ENCODE measurements around the gene POLD2. TPM values are rescaled to one million over a fixed set of nuclear protein-coding genes. Genes with fewer than 3 reads are reported as not detected.

Gene POLD2
- total RNA-seq, 3 donors from 2014 or later (not counting 1 experiment from before 2014, with no cell fraction given): 30.1 to 38.3 (median 38.1) TPM

DNA sequence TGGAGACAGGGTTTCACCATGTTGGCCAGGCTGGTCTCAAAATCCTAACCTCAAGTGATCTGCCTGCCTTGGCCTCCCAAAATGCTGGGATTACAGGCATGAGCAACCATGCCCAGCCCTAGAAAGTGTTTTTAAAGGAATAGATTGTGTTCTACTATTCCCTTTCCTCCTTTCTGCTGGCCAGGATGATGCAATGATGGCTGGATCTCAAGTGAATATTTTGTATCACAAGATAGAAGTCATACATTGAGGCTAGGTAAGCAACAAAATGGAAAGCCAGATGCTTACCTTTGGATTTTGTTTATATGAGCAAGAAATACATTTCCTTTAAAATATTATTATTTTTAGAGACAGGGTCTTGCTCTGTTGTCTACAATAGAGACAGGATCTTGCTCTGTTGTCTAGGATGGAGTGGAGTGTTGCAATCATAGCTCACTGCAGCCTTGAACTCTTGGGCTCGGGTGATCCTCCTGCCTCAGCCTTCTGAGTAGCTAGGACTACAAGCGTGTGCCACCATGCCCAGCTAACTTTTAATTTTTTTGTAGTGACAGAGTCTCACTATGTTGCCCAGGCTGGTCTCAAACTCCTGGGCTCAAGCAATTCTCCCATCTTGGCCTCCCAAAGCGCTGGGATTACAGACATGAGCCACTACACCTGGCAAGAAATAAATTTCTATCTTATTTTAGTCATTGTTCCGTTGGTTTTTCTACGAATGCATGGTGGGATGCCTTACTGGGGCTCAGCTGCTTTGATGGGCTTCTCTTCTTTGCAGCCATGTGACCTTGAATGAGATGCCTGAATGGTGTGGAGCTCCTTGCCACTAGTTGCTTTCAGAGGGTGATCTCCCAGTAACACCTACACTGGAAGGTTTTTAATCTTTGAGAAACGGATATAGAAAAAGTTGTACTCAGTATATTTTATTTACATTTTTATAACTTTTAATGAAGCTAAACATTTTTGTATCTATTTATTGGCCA lies 25.0 kb downstream of the POLD2 start:
- H3K27ac Mint-ChIP-seq: no peak overlapping the region
- peaks cover 0 to 10% of the 10 kb centered on the region in 2 donors for H3K27me3 Mint-ChIP-seq (ENCODE audit: low read depth in 2 of 2)
- TF ChIP-seq, protein P1, sequence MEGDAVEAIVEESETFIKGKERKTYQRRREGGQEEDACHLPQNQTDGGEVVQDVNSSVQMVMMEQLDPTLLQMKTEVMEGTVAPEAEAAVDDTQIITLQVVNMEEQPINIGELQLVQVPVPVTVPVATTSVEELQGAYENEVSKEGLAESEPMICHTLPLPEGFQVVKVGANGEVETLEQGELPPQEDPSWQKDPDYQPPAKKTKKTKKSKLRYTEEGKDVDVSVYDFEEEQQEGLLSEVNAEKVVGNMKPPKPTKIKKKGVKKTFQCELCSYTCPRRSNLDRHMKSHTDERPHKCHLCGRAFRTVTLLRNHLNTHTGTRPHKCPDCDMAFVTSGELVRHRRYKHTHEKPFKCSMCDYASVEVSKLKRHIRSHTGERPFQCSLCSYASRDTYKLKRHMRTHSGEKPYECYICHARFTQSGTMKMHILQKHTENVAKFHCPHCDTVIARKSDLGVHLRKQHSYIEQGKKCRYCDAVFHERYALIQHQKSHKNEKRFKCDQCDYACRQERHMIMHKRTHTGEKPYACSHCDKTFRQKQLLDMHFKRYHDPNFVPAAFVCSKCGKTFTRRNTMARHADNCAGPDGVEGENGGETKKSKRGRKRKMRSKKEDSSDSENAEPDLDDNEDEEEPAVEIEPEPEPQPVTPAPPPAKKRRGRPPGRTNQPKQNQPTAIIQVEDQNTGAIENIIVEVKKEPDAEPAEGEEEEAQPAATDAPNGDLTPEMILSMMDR (IDR thresholded peaks at IDR 0.05): no peak
- H3K9me3 ChIP-seq (ENCODE audit: control insufficient read depth, insufficient read depth, low read length): no peaks in the 10 kb centered on the region
- H3K4me3 Mint-ChIP-seq: no peak overlapping the region
- no peaks in the 10 kb centered on the region for H3K9me3 Mint-ChIP-seq
- intact Hi-C loops (cut with micrococcal nuclease): no loop called here
- DNase-seq (no peak), ATAC-seq (no peak)
- peaks cover 0 to 3% of the 10 kb centered on the region in 2 donors for H3K4me1 Mint-ChIP-seq
- H3K4me3 ChIP-seq (ENCODE audit: low read length): no peak overlapping the region
- H3K36me3 ChIP-seq (ENCODE audit: control insufficient read depth, insufficient read depth, low read length): no peaks in the 10 kb centered on the region
- no peaks in the 10 kb centered on the region for H3K36me3 Mint-ChIP-seq
- H3K27ac ChIP-seq (ENCODE audit: low read length): no peak overlapping the region
- 76% methylated on average over 5 of the region's 6 CpGs for WGBS (ENCODE audit: insufficient coverage)
- no peaks in the 10 kb centered on the region for H3K27me3 ChIP-seq (ENCODE audit: control insufficient read depth, insufficient read depth, low read length)
- peaks cover 11% of the 10 kb centered on the region for H3K4me1 ChIP-seq (ENCODE audit: control insufficient read depth, insufficient read depth, low read length)

DNA sequence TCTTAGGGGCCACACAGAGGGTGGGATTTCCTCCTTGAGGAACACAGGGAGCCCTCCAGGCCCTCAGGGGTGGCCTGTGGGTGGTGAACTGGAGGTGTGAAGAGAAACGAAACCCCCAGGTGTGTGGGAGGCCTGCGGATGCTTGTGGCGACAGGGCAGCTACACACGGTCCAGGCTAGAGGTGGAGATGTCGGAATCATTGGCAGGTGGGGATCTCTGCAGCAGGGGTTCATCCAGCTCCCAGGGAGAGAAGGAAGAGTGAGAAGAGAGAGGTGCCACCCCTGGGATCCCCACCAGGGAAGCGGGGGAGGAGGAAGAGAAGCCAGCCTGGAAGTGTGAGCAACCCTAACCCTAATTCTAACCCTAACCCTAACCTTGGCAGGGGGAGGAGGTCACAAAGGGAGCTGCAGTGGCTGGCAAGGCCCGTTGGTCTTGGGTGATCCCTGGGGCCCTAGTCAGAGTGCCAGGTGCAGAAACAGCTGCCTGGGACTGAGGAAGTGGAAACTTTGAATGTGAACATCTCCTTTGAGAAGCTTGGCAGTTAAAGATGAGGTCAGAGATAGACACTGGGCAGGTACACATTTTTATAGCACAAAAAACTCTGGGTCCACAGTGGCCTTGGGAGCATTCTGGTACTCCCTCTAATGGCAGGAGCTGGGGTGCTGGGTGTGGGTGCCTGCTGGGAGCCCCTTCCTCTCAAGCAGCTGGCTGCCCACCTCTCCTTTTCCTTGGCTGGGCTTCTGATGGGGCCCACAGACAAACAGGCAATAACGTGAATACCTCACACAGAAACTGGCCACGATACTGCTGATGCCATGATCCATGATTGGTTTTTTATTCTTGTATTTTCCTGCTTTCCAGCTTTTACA lies 26.1 kb downstream of the POLD2 start:
- peaks cover 0 to 2% of the 10 kb centered on the region in 2 donors for H3K27me3 Mint-ChIP-seq (ENCODE audit: low read depth in 2 of 2)
- ATAC-seq: no peak
- no peaks in the 10 kb centered on the region for H3K36me3 Mint-ChIP-seq
- H3K27me3 ChIP-seq (ENCODE audit: control insufficient read depth, insufficient read depth, low read length): no peaks in the 10 kb centered on the region
- no peaks in the 10 kb centered on the region for H3K36me3 ChIP-seq (ENCODE audit: control insufficient read depth, insufficient read depth, low read length)
- H3K4me1 ChIP-seq (ENCODE audit: control insufficient read depth, insufficient read depth, low read length): peaks cover 11% of the 10 kb centered on the region
- H3K27ac Mint-ChIP-seq: no peak overlapping the region
- intact Hi-C loops (cut with micrococcal nuclease): no loop called here
- no peaks in the 10 kb centered on the region for H3K9me3 ChIP-seq (ENCODE audit: control insufficient read depth, insufficient read depth, low read length)
- no peaks in the 10 kb centered on the region for H3K4me1 Mint-ChIP-seq
- H3K27ac ChIP-seq (ENCODE audit: low read length): peak overlapping the region; percentile 46
- WGBS (ENCODE audit: insufficient coverage): 49% methylated on average over 8 of the region's 9 CpGs
- H3K9me3 Mint-ChIP-seq: no peaks in the 10 kb centered on the region
- no peak for DNase-seq
- H3K4me3 ChIP-seq (ENCODE audit: low read length): no peak overlapping the region
- no peak overlapping the region for H3K4me3 Mint-ChIP-seq
- TF ChIP-seq, protein P1 (IDR thresholded peaks at IDR 0.05): no peak

DNA sequence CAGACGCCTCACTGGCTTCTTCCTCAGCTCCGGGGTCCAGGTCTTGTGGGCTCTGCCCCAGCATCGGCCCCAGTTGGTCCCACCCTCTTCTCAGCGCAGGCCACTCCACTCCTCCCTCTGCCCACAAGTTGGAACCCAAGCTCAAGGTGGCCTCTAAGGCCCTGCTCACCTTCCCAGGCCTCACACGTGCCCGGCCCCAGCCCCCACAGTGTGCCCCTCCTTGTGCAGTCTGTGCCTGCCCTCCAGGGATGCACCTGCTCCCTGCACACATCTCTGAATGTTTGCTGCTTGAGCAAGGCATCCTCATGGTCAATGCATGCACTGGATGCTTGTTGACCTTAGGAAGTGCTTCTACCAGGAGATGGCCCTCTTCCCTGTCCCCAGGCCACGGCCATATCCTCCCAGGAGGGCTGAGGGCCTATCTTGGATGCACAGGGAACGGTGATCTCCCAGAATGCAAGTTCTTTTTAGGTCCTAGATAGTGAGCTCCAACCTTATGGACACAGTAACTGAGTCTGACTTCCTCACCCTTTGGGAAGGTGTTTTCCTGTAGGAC lies 26.9 kb downstream of the POLD2 start:
- TF ChIP-seq, protein P1 (IDR thresholded peaks at IDR 0.05): no peak
- DNase-seq (no peak), ATAC-seq (no peak)
- H3K4me1 Mint-ChIP-seq: no peaks in the 10 kb centered on the region
- no peak overlapping the region for H3K4me3 ChIP-seq (ENCODE audit: low read length)
- intact Hi-C loops (cut with micrococcal nuclease): no loop called here
- H3K36me3 ChIP-seq (ENCODE audit: control insufficient read depth, insufficient read depth, low read length): no peaks in the 10 kb centered on the region
- no peaks in the 10 kb centered on the region for H3K9me3 ChIP-seq (ENCODE audit: control insufficient read depth, insufficient read depth, low read length)
- H3K9me3 Mint-ChIP-seq: no peaks in the 10 kb centered on the region
- H3K27ac Mint-ChIP-seq: no peak overlapping the region
- no peak overlapping the region for H3K27ac ChIP-seq (ENCODE audit: low read length)
- H3K4me1 ChIP-seq (ENCODE audit: control insufficient read depth, insufficient read depth, low read length): peaks cover 11% of the 10 kb centered on the region
- WGBS (ENCODE audit: insufficient coverage): 76% methylated on average over 8 of the region's 8 CpGs
- no peak overlapping the region for H3K4me3 Mint-ChIP-seq
- no peaks in the 10 kb centered on the region for H3K27me3 ChIP-seq (ENCODE audit: control insufficient read depth, insufficient read depth, low read length)
- H3K36me3 Mint-ChIP-seq: no peaks in the 10 kb centered on the region
- no peaks in the 10 kb centered on the region for H3K27me3 Mint-ChIP-seq (ENCODE audit: low read depth in 2 of 2)

Data from natural killer cell (primary cell).